Measurements from ENCODE around the gene BMERB1. TPM values are rescaled to one million over a fixed set of nuclear protein-coding genes. Genes with fewer than 3 reads are reported as not detected.

The BMERB1 gene
- polyA plus RNA-seq, 1 of the 3 experiments (the other 2 are of a cell fraction), result 33.9 TPM

DNA sequence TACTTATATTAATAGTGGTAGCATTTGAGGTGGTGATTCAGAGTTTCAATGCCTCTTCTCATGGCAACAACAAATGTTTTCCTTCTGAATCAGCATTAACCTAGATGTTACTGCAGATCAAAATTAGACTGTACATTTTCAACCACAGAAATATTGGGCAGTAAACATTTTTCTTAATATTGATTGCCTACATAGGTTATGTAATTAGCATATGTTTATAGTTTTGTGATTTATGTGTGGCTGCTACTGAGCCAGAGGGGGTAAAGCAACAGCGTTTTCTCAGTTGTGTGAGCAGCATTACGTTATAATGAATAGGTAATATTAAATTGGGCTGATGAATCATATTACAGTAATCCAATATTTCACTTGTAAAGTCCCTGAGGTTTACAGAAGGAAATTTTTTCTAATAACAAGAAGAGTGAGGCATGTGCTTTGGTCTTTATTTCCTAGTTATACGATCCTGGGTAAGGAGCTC, 18.8 kb upstream of the BMERB1 start:
- H3F3A ChIP-seq (replicated peaks; ENCODE audit: insufficient read depth), result no peaks in the 10 kb centered on the region
- no peak overlapping the region for H3K4me3 ChIP-seq (ENCODE audit: low read depth in 2 of 2, low read length in 1 of 2)
- H3K9me2 ChIP-seq, result no peaks in the 10 kb centered on the region
- DNase-seq, result no peak
- WGBS (ENCODE audit: low lambda C conversion rate), result 14% methylated on average over 3 of the region's 3 CpGs
- H3K9ac ChIP-seq, result peak overlapping the region; percentile 3; the same call in 1 of the 2 replicates
- ChIA-PET CTCF (interaction anchor here (0.9 kb wide), 1 partner anchor 12 kb away, joined by 3 read pairs; no protein-coding TSS in a partner anchor), POLR2A (no interaction called here)
- no peaks in the 10 kb centered on the region for H4K20me1 ChIP-seq (ENCODE audit: insufficient read depth)
- no peaks in the 10 kb centered on the region for H3K27me3 ChIP-seq (ENCODE audit: insufficient read depth)
- H3K4me2 ChIP-seq, result peak overlapping the region; percentile 51
- H2AFZ ChIP-seq (ENCODE audit: low read depth), result no peak overlapping the region; the same call in 1 of the 2 replicates
- no peaks in the 10 kb centered on the region; a peak in 1 of 4 replicates for H3K4me1 ChIP-seq (ENCODE audit: control insufficient read depth in 1 of 2, insufficient read depth in 2 of 2, low read depth in 1 of 2, low read length in 1 of 2)
- no peak overlapping the region for H3K27ac ChIP-seq (ENCODE audit: low read depth in 2 of 2, low read length in 1 of 2)
- H3K9me3 ChIP-seq, result no peaks in the 10 kb centered on the region
- H3K79me2 ChIP-seq (ENCODE audit: insufficient read depth), result no peaks in the 10 kb centered on the region
- H3K36me3 ChIP-seq (replicated peaks in 1 of 2; ENCODE audit: control insufficient read depth in 1 of 2, insufficient read depth in 2 of 2, low read length in 1 of 2), result no peaks in the 10 kb centered on the region
- TF ChIP-seq EP300 (IDR thresholded peaks at IDR 0.05; ENCODE audit: borderline replicate concordance in 1 of 2, low read depth in 1 of 2, low read length in 1 of 2), result no peak
- peak; percentile 75 for TF ChIP-seq FOSL2 (IDR thresholded peaks at IDR 0.05; ENCODE audit: borderline replicate concordance, low read depth)
- TF ChIP-seq JUND (IDR thresholded peaks at IDR 0.05), result peak; percentile 68
- peak; percentile 39; the same call in 1 of the 2 replicates for TF ChIP-seq TEAD4 (IDR thresholded peaks at IDR 0.05; ENCODE audit: borderline replicate concordance, insufficient read depth)
- TF ChIP-seq, protein P1, sequence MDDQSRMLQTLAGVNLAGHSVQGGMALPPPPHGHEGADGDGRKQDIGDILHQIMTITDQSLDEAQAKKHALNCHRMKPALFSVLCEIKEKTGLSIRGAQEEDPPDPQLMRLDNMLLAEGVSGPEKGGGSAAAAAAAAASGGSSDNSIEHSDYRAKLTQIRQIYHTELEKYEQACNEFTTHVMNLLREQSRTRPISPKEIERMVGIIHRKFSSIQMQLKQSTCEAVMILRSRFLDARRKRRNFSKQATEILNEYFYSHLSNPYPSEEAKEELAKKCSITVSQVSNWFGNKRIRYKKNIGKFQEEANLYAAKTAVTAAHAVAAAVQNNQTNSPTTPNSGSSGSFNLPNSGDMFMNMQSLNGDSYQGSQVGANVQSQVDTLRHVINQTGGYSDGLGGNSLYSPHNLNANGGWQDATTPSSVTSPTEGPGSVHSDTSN (IDR thresholded peaks at IDR 0.05), result 0 out of 2 replicates have a peak, but pooled peaks have one; percentile 10
- TF ChIP-seq TAF1 (IDR thresholded peaks at IDR 0.05; ENCODE audit: borderline replicate concordance, low read depth, low read length), result no peak
- TF ChIP-seq TCF12 (IDR thresholded peaks at IDR 0.05), result peak; percentile 37; the same call in 1 of the 2 replicates

DNA sequence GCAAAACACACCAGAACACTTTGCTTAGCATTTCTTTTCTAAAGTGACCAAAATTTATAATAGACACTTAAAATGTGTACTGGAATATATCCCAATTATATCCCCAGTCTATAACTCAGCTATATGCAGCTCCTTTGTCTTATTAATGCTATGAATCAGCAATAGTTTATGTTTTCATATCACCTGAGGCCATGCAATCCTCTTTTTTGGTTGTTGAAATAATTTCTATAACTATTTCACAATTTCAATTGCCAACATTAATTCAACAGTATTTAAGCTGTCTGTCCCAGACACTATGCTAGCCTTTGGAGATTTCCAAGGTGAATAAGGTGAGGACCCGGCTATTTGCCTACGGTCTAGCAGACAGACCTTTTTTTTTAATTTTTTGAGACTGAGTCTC, 17.2 kb upstream of the BMERB1 start:
- Histone ChIP-seq H3K27me3 (ENCODE audit: insufficient read depth) (no peaks in the 10 kb centered on the region), H4K20me1 (ENCODE audit: insufficient read depth) (no peaks in the 10 kb centered on the region), H3F3A (replicated peaks; ENCODE audit: insufficient read depth) (no peaks in the 10 kb centered on the region), H3K4me3 (ENCODE audit: low read depth in 2 of 2, low read length in 1 of 2) (no peak overlapping the region), H3K79me2 (ENCODE audit: insufficient read depth) (no peaks in the 10 kb centered on the region), H3K4me1 (ENCODE audit: control insufficient read depth in 1 of 2, insufficient read depth in 2 of 2, low read depth in 1 of 2, low read length in 1 of 2) (no peaks in the 10 kb centered on the region; a peak in 1 of 4 replicates), H3K36me3 (replicated peaks in 1 of 2; ENCODE audit: control insufficient read depth in 1 of 2, insufficient read depth in 2 of 2, low read length in 1 of 2) (no peaks in the 10 kb centered on the region), H3K27ac (ENCODE audit: low read depth in 2 of 2, low read length in 1 of 2) (no peak overlapping the region), H3K9ac (no peak overlapping the region), H2AFZ (ENCODE audit: low read depth) (no peak overlapping the region), H3K9me2 (no peaks in the 10 kb centered on the region), H3K9me3 (no peaks in the 10 kb centered on the region), H3K4me2 (no peak overlapping the region)
- 95% methylated on average over 2 of the region's 2 CpGs for WGBS (ENCODE audit: low lambda C conversion rate)
- CTCF ChIA-PET, result no interaction called here
- DNase-seq, result no peak
- POLR2A ChIA-PET, result no interaction called here
- TF ChIP-seq REST (IDR thresholded peaks at IDR 0.05; ENCODE audit: low read depth, low read length), result no peak
- no peak for TF ChIP-seq RXRA (IDR thresholded peaks at IDR 0.05; ENCODE audit: borderline replicate concordance, low read depth)
- TF ChIP-seq, protein P2, sequence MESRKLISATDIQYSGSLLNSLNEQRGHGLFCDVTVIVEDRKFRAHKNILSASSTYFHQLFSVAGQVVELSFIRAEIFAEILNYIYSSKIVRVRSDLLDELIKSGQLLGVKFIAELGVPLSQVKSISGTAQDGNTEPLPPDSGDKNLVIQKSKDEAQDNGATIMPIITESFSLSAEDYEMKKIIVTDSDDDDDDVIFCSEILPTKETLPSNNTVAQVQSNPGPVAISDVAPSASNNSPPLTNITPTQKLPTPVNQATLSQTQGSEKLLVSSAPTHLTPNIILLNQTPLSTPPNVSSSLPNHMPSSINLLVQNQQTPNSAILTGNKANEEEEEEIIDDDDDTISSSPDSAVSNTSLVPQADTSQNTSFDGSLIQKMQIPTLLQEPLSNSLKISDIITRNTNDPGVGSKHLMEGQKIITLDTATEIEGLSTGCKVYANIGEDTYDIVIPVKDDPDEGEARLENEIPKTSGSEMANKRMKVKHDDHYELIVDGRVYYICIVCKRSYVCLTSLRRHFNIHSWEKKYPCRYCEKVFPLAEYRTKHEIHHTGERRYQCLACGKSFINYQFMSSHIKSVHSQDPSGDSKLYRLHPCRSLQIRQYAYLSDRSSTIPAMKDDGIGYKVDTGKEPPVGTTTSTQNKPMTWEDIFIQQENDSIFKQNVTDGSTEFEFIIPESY (IDR thresholded peaks at IDR 0.05; ENCODE audit: borderline replicate concordance, low read depth), result no peak
- TF ChIP-seq NRF1 (IDR thresholded peaks at IDR 0.05; ENCODE audit: low read depth, low read length), result no peak
- no peak for TF ChIP-seq USF2 (IDR thresholded peaks at IDR 0.05; ENCODE audit: borderline replicate concordance, low read depth, low read length)
- TF ChIP-seq POLR2AphosphoS5 (IDR thresholded peaks at IDR 0.05; ENCODE audit: low read depth, low read length), result no peak
